ENCODE measurements around the gene DDHD1. TPM values are rescaled to one million over a fixed set of nuclear protein-coding genes. Genes with fewer than 3 reads are reported as not detected.
"Not testable (repeated sequence)": the region's sequence is repeated elsewhere in the genome, so short reads cannot be mapped to it uniquely, and the experiment has no call there.

DDHD1 gene
- polyA plus RNA-seq, 12 donors, result 4.4 to 10.1 (median 7.6) TPM; not detected in 1

GRCh38 chr14:53153702-53154112 is 584 bp upstream of the DDHD1 start:
- no peak for DNase-seq

DNA sequence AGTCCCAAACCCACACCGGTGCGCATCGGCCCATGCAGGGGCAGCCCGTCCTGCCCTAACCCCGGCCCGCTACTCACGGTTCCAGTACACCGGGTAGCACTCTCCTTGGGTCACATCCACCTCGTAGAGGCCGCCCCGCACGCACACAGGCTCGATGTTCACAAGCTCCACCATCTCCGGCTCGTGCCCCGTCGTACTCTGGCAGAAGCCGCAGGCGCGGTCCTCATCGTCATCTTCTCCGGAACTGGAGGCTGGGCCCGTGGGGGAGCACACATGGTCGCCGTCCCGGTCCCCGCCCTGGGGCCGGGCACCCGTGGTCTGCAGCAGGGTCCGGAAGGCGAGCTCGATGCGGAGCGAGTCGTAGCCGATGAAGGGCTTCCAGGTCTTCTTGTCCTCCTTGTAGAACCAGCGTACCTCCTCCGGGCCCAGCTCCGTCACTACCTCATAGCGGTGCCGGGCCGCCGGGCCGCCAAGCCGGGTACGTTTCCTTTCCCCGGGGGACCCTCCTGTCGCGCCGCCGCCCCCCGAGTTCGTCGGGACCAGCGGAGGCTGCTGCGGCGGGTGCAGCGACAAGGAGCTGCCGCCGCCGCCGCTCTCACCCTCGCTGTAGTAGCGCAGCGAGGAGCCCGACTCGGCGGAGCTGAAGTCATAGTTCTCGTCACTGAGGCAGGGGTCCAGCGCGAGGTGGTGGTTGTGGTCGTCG is 788 bp downstream of the DDHD1 start:
- peak; percentile 46 for DNase-seq

DNA sequence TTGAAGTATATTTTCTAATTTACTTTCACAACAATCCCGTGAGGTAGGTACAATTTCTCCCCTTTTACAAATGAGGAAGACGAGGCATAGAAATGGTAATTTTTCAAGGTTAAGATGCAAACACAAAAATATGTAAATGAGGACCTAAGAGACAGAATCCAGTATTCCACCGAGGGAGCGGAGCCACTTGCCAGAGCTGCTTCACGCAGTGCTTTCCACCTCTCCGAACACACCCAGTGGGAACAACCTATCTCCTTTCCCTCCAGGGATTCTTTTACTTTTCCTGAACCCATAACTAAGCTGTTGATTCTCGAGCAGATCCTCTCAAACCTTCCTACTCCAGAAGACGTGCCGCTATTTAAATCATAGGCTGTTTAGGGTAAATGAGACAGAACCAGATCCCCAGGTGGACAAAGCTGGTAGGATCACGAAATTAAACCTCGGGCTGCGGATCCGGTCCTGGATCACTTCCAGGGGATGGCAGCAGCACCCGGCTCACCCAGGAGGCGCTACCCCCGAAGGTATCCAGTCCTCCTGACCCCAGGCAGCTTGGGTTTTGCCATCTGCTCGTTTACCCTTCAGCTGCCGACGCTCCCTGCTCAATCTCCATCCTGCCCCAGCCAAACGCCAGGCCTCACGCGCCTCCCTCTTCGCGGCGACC is 1.5 kb downstream of the DDHD1 start:
- peak; percentile 44 for DNase-seq

GRCh38 chr14:53149668-53150316 is 3.3 kb downstream of the DDHD1 start:
- DNase-seq, result no peak

GRCh38 chr14:53148671-53149070 is 4.5 kb downstream of the DDHD1 start:
- no peak for DNase-seq

GRCh38 chr14:53147893-53148292 is 5.2 kb downstream of the DDHD1 start:
- DNase-seq, result no peak

- DNase-seq, result no peak
These were observed 5.9 kb downstream of the DDHD1 start for GRCh38 chr14:53147208-53147607.

- DNase-seq, result no peak
These were observed 6.4 kb downstream of the DDHD1 start for GRCh38 chr14:53146739-53147138.

- no peak for DNase-seq
These were observed 8.9 kb downstream of the DDHD1 start for GRCh38 chr14:53144244-53144643.

GRCh38 chr14:53140585-53140984 is 12.5 kb downstream of the DDHD1 start:
- no peak for DNase-seq

DNA sequence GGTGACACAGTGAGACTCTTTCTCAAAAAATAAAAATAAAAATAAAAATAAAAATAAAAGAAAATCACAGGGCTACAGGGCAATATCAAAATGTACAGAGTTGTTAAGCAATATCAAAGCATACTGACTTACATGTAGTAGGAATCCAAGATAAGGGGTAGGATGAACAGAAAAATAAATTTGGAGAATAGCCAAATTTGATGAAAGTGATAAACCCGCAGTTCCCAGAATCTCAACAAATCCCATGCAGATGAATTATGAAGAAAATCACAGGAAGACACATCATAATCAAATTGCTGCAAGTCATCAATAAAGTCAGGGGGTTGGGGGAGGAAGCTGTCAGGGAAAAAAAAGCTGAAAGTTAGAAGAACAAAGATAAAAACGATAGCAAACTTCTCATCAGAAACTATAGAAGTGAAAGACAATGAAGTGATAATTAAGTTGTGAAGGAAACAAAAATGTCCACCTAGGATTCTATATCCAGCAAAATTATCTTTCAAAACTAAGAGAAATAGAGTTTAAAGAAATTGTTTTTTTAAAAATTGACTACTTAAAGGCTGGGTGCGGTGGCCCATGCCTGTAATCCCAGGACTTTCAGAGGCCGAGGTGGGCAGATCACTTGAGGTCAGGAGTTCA is 15.4 kb downstream of the DDHD1 start:
- no peak for DNase-seq

DNA sequence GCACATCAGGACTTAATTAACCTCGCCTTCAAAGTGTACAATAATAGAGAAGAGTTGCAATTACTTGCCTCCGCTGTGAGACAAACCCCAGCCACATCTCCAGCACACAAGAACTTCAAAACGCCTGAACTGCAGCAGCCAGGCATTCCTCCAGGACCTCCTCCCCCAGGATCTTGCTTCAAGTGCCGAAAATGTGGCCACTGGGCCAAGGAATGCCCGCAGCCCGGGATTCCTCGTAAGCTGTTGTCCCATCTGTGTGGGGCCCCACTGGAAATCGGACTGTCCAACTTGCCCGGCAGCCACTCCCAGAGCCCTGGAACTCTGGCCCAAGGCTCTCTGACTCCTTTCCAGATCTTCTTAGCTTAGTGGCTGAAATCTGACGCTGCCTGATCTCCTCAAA is 22.6 kb downstream of the DDHD1 start:
- DNase-seq, result not testable (repeated sequence)

GRCh38 chr14:53128303-53129028 is 24.7 kb downstream of the DDHD1 start:
- no peak for DNase-seq

DNA sequence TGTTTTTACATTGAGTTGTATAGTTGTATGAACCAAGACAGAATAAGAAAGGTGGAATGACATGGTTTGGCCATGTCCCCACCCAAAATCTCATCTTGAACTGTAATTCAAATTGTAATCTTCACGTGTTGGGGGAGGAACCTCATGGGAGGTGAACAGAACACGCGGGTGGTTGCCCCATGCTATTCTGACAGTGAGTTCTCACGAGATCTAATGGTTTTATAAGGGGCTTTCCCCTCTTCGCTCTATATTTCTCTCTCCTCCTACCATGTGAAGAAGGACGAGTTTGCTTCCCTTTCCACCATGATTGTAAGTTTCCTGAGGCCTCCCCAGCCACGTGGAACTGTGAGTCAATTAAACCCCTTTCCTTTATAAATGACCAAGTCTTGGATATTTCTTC is 25.3 kb downstream of the DDHD1 start:
- DNase-seq, result no peak

DNA sequence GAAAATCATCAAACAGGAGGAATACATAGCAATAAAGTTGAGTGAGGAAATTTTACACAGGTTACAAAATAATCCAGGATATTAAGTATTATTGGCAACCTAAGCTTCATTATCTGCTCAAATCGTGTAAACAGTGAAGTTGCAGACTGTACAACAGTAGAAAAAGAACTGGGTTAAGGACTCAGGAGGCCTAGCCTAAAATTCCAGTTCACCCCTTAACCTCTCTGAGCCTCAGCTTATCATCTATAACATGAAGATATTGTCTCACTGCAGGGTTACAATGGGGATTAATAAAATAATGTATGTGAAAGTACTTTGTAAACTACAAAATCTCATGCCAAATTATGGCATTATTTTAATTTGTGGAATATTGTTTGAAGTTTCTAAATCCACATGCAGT is 26.0 kb downstream of the DDHD1 start:
- DNase-seq, result no peak

- no peak for DNase-seq
These were observed 26.4 kb downstream of the DDHD1 start for GRCh38 chr14:53126731-53127130.

DNA sequence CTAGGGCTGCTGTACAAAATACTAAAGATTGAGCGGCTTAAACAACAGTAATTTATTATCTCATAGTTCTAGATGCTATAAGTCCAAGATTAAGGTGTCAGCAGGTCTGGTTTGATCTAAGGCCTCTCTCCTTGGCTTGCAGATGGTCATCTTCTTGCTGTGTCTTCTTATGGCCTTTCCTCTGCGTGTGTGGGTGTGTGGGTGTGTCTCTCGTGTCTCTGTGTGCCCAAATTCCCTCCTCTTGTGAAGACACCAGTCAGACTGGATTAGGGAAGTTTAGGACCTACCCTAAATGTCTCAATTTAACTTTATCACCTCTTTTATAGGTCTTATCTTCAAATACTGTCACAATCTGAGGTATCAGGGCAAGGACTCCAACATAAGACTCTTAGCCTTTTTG is 28.3 kb downstream of the DDHD1 start:
- DNase-seq, result no peak

DNA sequence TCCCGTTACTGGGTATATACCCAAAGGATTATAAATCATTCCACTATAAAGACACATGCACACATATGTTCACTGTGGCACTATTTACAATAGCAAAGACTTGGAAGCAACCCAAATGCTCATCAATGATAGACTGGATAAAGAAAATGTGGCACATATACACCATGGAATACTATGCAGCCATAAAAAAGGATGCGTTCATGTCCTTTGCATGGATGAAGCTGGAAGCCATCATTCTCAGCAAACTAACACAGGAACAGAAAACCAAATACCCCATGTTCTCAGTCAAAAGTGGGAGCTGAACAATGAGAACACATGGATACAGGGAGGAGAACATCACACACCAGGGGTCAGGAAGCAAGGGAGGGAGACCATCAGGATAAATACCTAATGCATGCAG is 31.7 kb downstream of the DDHD1 start:
- DNase-seq, result not testable (repeated sequence)

- not testable (repeated sequence) for DNase-seq
These were observed 35.6 kb downstream of the DDHD1 start for GRCh38 chr14:53117479-53117878.

- no peak for DNase-seq
These were observed 39.1 kb downstream of the DDHD1 start for GRCh38 chr14:53113989-53114388.

- no peak for DNase-seq
These were observed 43.0 kb downstream of the DDHD1 start for GRCh38 chr14:53110096-53110495.
